GM12878 (cell line): ENCODE measurements around the gene NDUFS6. TPM values are rescaled to one million over a fixed set of nuclear protein-coding genes. Genes with fewer than 3 reads are reported as not detected.

Source experiments
- ATAC-seq: fragments of 200-7000 bp; cut with Tn5 transposase; 3 replicates; pipeline ENCODE4 v1.9.1; 2020; ENCODE audit warnings: mild to moderate bottlenecking, moderate library complexity
- BruUV-seq: library from RNA; stranded (reverse); fragments of 400-500 nt; replicated peaks from 2 replicates; lab custom pipeline; 2021; lab: Mats Ljungman, UMichigan
- CTCF ChIA-PET: fragments of 300-600 bp; sonication (Branson Sonifier 250); formaldehyde crosslinking; extraction: SDS; loops from one replicate; lab custom pipeline; 2021; ENCODE audit warnings: inconsistent platforms; lab: Yijun Ruan, JAX
- POLR2A ChIA-PET: fragments of 350-600 bp; formaldehyde crosslinking; extraction: SDS; loops from one replicate; lab custom pipeline; 2021; ENCODE audit warnings: inconsistent platforms; lab: Charles Lee
- RAD21 ChIA-PET: fragments of 300-600 bp; sonication (Branson Sonifier 250); formaldehyde crosslinking; loops from one replicate; lab custom pipeline; 2023; ENCODE audit warnings: antibody characterized with exemption; ENCODE audit not compliant: unreplicated experiment; lab: Charles Lee
- SMC1A ChIA-PET: fragments of 300-600 bp; sonication (Branson Sonifier 250); formaldehyde crosslinking; loops from one replicate; lab custom pipeline; 2023; ENCODE audit not compliant: unreplicated experiment, uncharacterized antibody; lab: Charles Lee
- DNase-seq: peaks from one replicate; pipeline ENCODE4 v3.0.0-alpha.2; 2011; ENCODE audit warnings: low read depth, low spot score
- FAIRE-seq: peaks from 3 replicates; lab custom pipeline; 2011; peaks lifted over from hg19 to GRCh38; lab: Jason Lieb, UNC
- H2AFZ ChIP-seq: 2 replicates; pipeline ENCODE4 v1.6.0; 2011; ENCODE audit warnings: low read depth, low read length, control low read depth; ENCODE audit not compliant: control insufficient read depth
- H3K27ac ChIP-seq: 2 replicates; pipeline ENCODE4 v1.5.1; 2011; ENCODE audit warnings: control low read depth; ENCODE audit not compliant: control insufficient read depth, insufficient read depth
- H3K27me3 ChIP-seq, 2 experiments: replicated peaks in 1 of 2; 2 replicates each; pipeline versions ENCODE4 v1.6.0 to v1.6.1; 2011; ENCODE audit warnings: low read length in 1 of 2; ENCODE audit not compliant: control insufficient read depth in 2 of 2, insufficient read depth in 2 of 2
- H3K36me3 ChIP-seq, 2 experiments: 2 replicates each; pipeline ENCODE4 v1.5.1; 2011; ENCODE audit warnings: low read length in 1 of 2; ENCODE audit not compliant: control insufficient read depth in 2 of 2, insufficient read depth in 2 of 2
- H3K4me1 ChIP-seq: 2 replicates; pipeline ENCODE4 v1.6.1; 2011; ENCODE audit warnings: mild to moderate bottlenecking, low read length, moderate library complexity, mixed read lengths; ENCODE audit not compliant: control insufficient read depth, insufficient read depth
- H3K4me2 ChIP-seq: 2 replicates; pipeline ENCODE4 v1.6.0; 2011; ENCODE audit warnings: control low read depth; ENCODE audit not compliant: control insufficient read depth, insufficient read depth
- H3K4me3 ChIP-seq: fragments of 200-600 bp; sonication (generic); 2 replicates; pipeline ENCODE4 v1.5.1; 2016
- H3K79me2 ChIP-seq: 2 replicates; pipeline ENCODE4 v1.6.0; 2011; ENCODE audit warnings: low read length; ENCODE audit not compliant: control insufficient read depth, insufficient read depth
- H3K9ac ChIP-seq: 2 replicates; pipeline ENCODE4 v1.8.0; 2011; ENCODE audit warnings: low read length, control low read depth, mixed read lengths; ENCODE audit not compliant: control insufficient read depth, insufficient read depth
- H3K9me3 ChIP-seq: replicated peaks from 3 replicates; pipeline ENCODE4 v1.5.1; 2011; ENCODE audit warnings: mild to moderate bottlenecking, low read length; ENCODE audit not compliant: control insufficient read depth, insufficient read depth
- H4K20me1 ChIP-seq: 2 replicates; pipeline ENCODE4 v1.6.0; 2011; ENCODE audit not compliant: control insufficient read depth, insufficient read depth
- BMI1 ChIP-seq: fragments of 450-650 bp; IDR thresholded peaks from 2 replicates; pipeline ENCODE4 v1.6.1; 2016; ENCODE audit warnings: mild to moderate bottlenecking, moderate library complexity, borderline replicate concordance
- CEBPB ChIP-seq, 2 experiments: fragments of 150-350 bp in 1 of 2; IDR thresholded peaks; 2 replicates each; pipeline ENCODE4 v1.6.1; 2012 to 2014; ENCODE audit warnings: low read depth in 2 of 2, low read length in 2 of 2, borderline replicate concordance in 1 of 2, inconsistent platforms in 1 of 2
- IRF4 ChIP-seq: IDR thresholded peaks from 2 replicates; pipeline ENCODE4 v1.6.1; 2011; ENCODE audit warnings: low read depth, low read length
- PAX5 ChIP-seq: IDR thresholded peaks from 2 replicates; pipeline ENCODE4 v1.6.1; 2011; ENCODE audit warnings: low read depth, low read length, borderline replicate concordance
- RAD21 ChIP-seq: IDR thresholded peaks from 2 replicates; pipeline ENCODE4 v1.6.1; 2011; ENCODE audit warnings: mild to moderate bottlenecking, low read depth, low read length, moderate library complexity; ENCODE audit not compliant: insufficient read depth
- RB1 ChIP-seq: fragments of 450-650 bp; formaldehyde crosslinking; IDR thresholded peaks from 2 replicates; pipeline ENCODE4 v1.6.1; 2017; ENCODE audit warnings: mild to moderate bottlenecking, borderline replicate concordance
- SP1 ChIP-seq: IDR thresholded peaks from one replicate; pipeline ENCODE4 v1.6.1; 2011; ENCODE audit warnings: low read depth, low read length
- TCF7 ChIP-seq: IDR thresholded peaks from 2 replicates; pipeline ENCODE4 v1.6.1; 2014; ENCODE audit warnings: antibody characterized with exemption, borderline replicate concordance
- YBX1 ChIP-seq: fragments of 450-650 bp; IDR thresholded peaks from 2 replicates; pipeline ENCODE4 v1.6.1; 2016; ENCODE audit warnings: antibody characterized with exemption
- ZSCAN29 ChIP-seq: fragments of 450-650 bp; IDR thresholded peaks from 2 replicates; pipeline ENCODE4 v1.6.1; 2017; ENCODE audit warnings: mild to moderate bottlenecking, moderate library complexity
- WGBS: methylation state at CpG from one replicate; pipeline ENCODE4 v1.1.6; 2016; ENCODE audit warnings: low lambda C conversion rate; ENCODE audit not compliant: insufficient replicate concordance, insufficient coverage; ENCODE audit errors: missing lambda C conversion rate; 5-methylcytosine and 5-hydroxymethylcytosine counted together
- in situ Hi-C: fragments of 300-500 bp; cut with MboI; formaldehyde crosslinking; loops from 9 replicates; pipeline ENCODE4 v1.14.3; 2018; ENCODE audit warnings: mixed read lengths
- intact Hi-C: fragments of 100-400 bp; cut with micrococcal nuclease; formaldehyde crosslinking; loops from one replicate; pipeline ENCODE4 v1.14.2; 2022; ENCODE audit not compliant: unreplicated experiment
- polyA plus RNA-seq, 11 experiments: library from polyadenylated mRNA; depleted of rRNA in 4 of 11; unstranded in 6 of 11; stranded (reverse) in 5 of 11; fragments of >200 nt; fragmentation: Nextera tagmentation in 4 of 11; fragmentation: Illumina TruSeq in 1 of 11; extraction: Ambion mirVana in 4 of 11; extraction: Trizol in 1 of 11; gene quantifications; 1 replicate in 1 of 11; 2 replicates in 10 of 11; pipeline versions ENCODE4 v1.2.1 to v1.2.3, GENCODE V29; 2011 to 2016; ENCODE audit warnings: inconsistent platforms in 2 of 11, missing spikeins in 2 of 11, low read depth in 1 of 11
- total RNA-seq, 4 experiments: library from RNA; depleted of rRNA in 3 of 4; stranded (reverse); fragments of >200 nt in 3 of 4; fragmentation: Illumina TruSeq in 1 of 4; extraction: Trizol in 1 of 4; gene quantifications; 2 replicates each; pipeline versions ENCODE4 v1.2.1 to v1.2.3, GENCODE V29; 2013 to 2021
- TF ChIP-seq, protein P1 (sequence below): fragments of 450-650 bp; IDR thresholded peaks from 2 replicates; pipeline ENCODE4 v1.6.1; 2016; ENCODE audit warnings: mild to moderate bottlenecking
- TF ChIP-seq, protein P2 (sequence below): fragments of 450-650 bp; formaldehyde crosslinking; IDR thresholded peaks from 2 replicates; pipeline ENCODE4 v1.4.0; 2022; ENCODE audit warnings: mild to moderate bottlenecking, moderate library complexity
- TF ChIP-seq, protein P3 (sequence below): IDR thresholded peaks from 2 replicates; pipeline ENCODE4 v1.6.1; 2011; ENCODE audit warnings: low read depth, mild to moderate bottlenecking, low read length, moderate library complexity, borderline replicate concordance; ENCODE audit errors: extremely low read depth

The NDUFS6 gene
- total and polyA plus RNA-seq, 10 of the 15 experiments (the other 5 are each of a cell fraction or from before 2014, with no cell fraction given): 20.7 to 213 (median 58.3) TPM

DNA sequence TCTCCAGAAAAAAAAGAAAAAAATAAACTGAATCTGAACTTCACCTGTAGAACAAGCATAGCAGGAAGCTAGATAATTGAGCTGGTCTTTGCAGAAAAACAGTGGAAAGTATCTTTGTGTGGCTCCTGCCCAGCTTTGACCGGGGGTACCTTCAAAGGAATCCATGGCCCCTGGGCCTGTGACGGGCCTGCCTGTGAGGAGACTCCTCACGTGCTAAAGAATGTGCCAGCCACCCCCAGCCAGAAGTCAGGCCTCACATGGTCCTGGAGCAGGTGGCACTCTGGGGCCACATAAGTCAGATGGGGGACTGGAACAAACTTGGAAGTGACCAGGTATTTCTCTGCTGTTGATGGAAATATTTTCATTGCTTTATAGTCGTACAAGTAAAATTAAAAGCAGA lies 4.1 kb downstream of the NDUFS6 start (continued):
- TF ChIP-seq, protein P1, sequence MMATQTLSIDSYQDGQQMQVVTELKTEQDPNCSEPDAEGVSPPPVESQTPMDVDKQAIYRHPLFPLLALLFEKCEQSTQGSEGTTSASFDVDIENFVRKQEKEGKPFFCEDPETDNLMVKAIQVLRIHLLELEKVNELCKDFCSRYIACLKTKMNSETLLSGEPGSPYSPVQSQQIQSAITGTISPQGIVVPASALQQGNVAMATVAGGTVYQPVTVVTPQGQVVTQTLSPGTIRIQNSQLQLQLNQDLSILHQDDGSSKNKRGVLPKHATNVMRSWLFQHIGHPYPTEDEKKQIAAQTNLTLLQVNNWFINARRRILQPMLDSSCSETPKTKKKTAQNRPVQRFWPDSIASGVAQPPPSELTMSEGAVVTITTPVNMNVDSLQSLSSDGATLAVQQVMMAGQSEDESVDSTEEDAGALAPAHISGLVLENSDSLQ: no peak
- TF ChIP-seq SP1: no peak
- TF ChIP-seq, all 136 proteins: peak for 0

DNA sequence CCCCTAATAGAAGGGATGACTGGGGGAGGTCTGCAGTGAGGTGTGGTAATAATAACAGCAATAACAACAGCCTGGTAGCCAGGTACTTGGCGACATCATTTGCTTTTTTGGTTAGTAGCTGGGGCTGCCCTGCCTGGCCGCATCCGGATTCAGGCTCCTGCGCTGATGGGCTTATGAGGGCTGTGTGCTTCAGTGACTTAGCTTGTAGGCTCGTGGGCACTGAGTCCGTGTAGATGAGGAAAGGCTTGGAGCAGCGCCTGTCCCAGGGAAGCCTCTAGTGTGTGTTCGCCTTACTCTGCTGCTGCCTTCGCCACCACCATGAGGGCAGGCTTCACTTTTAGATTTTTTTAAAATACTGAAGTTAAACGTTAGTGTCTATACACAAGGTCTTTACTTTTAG lies 4.5 kb downstream of the NDUFS6 start:
- BruUV-seq: no TSS peak
- no peak overlapping the region for H2AFZ ChIP-seq
- H3K79me2 ChIP-seq: peaks cover 29% of the 10 kb centered on the region
- H3K4me3 ChIP-seq: no peak overlapping the region
- peaks cover 26 to 31% of the 10 kb centered on the region in 2 experiments for H3K36me3 ChIP-seq
- no peak for DNase-seq
- in situ Hi-C loops: no loop called here
- no peak overlapping the region for H3K27ac ChIP-seq
- ATAC-seq: no peak
- no peaks in the 10 kb centered on the region for H3K27me3 ChIP-seq
- intact Hi-C loops: loop anchor here (10.0 kb wide), 1 partner anchor 71 kb away; no protein-coding TSS in a partner anchor
- WGBS: 98% methylated on average over 10 of the region's 10 CpGs
- SMC1A ChIA-PET: no interaction called here
- H3K4me2 ChIP-seq: no peak overlapping the region
- TF ChIP-seq, protein P2, sequence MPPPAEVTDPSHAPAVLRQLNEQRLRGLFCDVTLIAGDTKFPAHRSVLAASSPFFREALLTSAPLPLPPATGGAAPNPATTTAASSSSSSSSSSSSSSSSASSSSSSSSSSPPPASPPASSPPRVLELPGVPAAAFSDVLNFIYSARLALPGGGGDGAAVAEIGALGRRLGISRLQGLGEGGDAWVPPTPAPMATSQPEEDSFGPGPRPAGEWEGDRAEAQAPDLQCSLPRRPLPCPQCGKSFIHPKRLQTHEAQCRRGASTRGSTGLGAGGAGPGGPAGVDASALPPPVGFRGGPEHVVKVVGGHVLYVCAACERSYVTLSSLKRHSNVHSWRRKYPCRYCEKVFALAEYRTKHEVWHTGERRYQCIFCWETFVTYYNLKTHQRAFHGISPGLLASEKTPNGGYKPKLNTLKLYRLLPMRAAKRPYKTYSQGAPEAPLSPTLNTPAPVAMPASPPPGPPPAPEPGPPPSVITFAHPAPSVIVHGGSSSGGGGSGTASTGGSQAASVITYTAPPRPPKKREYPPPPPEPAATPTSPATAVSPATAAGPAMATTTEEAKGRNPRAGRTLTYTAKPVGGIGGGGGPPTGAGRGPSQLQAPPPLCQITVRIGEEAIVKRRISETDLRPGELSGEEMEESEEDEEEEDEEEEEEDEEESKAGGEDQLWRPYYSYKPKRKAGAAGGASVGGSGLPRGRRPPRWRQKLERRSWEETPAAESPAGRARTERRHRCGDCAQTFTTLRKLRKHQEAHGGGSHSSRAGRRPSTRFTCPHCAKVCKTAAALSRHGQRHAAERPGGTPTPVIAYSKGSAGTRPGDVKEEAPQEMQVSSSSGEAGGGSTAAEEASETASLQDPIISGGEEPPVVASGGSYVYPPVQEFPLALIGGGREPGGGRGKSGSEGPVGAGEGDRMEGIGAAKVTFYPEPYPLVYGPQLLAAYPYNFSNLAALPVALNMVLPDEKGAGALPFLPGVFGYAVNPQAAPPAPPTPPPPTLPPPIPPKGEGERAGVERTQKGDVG (CRISPR knock-in tag): no peak
- TF ChIP-seq YBX1 (no peak), RB1 (no peak), BMI1 (no peak), RAD21 (no peak), TCF7 (no peak), ZSCAN29 (no peak), IRF4 (no peak), CEBPB (IDR thresholded peaks at IDR 0.05; ENCODE audit: borderline replicate concordance in 1 of 2, low read depth in 2 of 2, low read length in 2 of 2) (no peak), PAX5 (no peak)
- TF ChIP-seq, protein P3, sequence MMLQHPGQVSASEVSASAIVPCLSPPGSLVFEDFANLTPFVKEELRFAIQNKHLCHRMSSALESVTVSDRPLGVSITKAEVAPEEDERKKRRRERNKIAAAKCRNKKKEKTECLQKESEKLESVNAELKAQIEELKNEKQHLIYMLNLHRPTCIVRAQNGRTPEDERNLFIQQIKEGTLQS: no peak
- no peaks in the 10 kb centered on the region for H3K4me1 ChIP-seq
- no peak overlapping the region for H3K9ac ChIP-seq
- H3K9me3 ChIP-seq: no peaks in the 10 kb centered on the region
- POLR2A ChIA-PET: interaction anchor here (0.6 kb wide), 1 partner anchor 72 kb away, joined by 3 read pairs; no protein-coding TSS in a partner anchor
- CTCF ChIA-PET: no interaction called here
- RAD21 ChIA-PET: no interaction called here
- FAIRE-seq: no peak
- no peaks in the 10 kb centered on the region; the same call in 1 of the 2 replicates for H4K20me1 ChIP-seq
